ENCODE measurements around the gene GRIA2.

The GRIA2 gene

GRCh38 chr4:157389741-157390140, 169.2 kb downstream of the GRIA2 start:
- DNase-seq = no peak

- DNase-seq = no peak
These were observed 184.5 kb downstream of the GRIA2 start for GRCh38 chr4:157405070-157405469.

Measured in effector CD4-positive, alpha-beta T cell (primary cell).